Measurements from ENCODE around the gene MPRIP.

Gene MPRIP

DNA sequence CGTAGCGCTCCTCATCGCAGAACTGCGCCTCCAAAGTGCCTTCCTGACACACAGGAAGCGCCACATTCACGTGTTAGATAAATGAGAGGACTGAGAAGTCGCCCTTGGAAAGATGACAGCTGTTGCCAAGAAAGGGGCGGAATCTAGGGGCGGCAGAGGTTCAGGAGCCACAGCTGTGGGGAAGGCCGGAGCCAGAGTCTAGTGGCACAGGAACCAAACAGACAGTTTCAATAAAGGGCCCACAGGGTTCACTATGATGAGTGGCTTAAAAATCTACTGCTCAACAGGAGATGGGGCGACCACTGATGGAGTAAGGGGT, 190.0 kb downstream of the MPRIP start:
- CTCF ChIA-PET, result interaction anchor here (0.8 to 1.1 kb wide), 2 partner anchors 25 to 38 kb away, joined by 3 read pairs; no protein-coding TSS in a partner anchor
- Histone ChIP-seq H3K4me3 (ENCODE audit: low read depth, low read length) (no peak overlapping the region), H3K4me1 (ENCODE audit: control insufficient read depth, insufficient read depth, low read length) (peaks cover 7% of the 10 kb centered on the region; the same call in 1 of the 2 replicates), H3K27ac (ENCODE audit: extremely low read depth, low read depth, low read length) (0 out of 2 replicates have a peak overlapping the region, but pooled peaks have one; percentile 30), H3K9me3 (ENCODE audit: control insufficient read depth, insufficient read depth, low read depth, low read length) (no peaks in the 10 kb centered on the region), H3K36me3 (ENCODE audit: control insufficient read depth in 2 of 2, insufficient read depth in 1 of 2, low read length in 2 of 2) (peaks cover 27 to 56% of the 10 kb centered on the region in 2 experiments)
- POLR2A ChIA-PET, result interaction anchor here (0.6 kb wide), 1 partner anchor 92 kb away, joined by 4 read pairs; no protein-coding TSS in a partner anchor
- TF ChIP-seq, protein P1, sequence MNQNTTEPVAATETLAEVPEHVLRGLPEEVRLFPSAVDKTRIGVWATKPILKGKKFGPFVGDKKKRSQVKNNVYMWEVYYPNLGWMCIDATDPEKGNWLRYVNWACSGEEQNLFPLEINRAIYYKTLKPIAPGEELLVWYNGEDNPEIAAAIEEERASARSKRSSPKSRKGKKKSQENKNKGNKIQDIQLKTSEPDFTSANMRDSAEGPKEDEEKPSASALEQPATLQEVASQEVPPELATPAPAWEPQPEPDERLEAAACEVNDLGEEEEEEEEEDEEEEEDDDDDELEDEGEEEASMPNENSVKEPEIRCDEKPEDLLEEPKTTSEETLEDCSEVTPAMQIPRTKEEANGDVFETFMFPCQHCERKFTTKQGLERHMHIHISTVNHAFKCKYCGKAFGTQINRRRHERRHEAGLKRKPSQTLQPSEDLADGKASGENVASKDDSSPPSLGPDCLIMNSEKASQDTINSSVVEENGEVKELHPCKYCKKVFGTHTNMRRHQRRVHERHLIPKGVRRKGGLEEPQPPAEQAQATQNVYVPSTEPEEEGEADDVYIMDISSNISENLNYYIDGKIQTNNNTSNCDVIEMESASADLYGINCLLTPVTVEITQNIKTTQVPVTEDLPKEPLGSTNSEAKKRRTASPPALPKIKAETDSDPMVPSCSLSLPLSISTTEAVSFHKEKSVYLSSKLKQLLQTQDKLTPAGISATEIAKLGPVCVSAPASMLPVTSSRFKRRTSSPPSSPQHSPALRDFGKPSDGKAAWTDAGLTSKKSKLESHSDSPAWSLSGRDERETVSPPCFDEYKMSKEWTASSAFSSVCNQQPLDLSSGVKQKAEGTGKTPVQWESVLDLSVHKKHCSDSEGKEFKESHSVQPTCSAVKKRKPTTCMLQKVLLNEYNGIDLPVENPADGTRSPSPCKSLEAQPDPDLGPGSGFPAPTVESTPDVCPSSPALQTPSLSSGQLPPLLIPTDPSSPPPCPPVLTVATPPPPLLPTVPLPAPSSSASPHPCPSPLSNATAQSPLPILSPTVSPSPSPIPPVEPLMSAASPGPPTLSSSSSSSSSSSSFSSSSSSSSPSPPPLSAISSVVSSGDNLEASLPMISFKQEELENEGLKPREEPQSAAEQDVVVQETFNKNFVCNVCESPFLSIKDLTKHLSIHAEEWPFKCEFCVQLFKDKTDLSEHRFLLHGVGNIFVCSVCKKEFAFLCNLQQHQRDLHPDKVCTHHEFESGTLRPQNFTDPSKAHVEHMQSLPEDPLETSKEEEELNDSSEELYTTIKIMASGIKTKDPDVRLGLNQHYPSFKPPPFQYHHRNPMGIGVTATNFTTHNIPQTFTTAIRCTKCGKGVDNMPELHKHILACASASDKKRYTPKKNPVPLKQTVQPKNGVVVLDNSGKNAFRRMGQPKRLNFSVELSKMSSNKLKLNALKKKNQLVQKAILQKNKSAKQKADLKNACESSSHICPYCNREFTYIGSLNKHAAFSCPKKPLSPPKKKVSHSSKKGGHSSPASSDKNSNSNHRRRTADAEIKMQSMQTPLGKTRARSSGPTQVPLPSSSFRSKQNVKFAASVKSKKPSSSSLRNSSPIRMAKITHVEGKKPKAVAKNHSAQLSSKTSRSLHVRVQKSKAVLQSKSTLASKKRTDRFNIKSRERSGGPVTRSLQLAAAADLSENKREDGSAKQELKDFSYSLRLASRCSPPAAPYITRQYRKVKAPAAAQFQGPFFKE (tag by site-specific recombination; IDR thresholded peaks at IDR 0.05; ENCODE audit: borderline replicate concordance), result no peak
- TF ChIP-seq, protein P2, sequence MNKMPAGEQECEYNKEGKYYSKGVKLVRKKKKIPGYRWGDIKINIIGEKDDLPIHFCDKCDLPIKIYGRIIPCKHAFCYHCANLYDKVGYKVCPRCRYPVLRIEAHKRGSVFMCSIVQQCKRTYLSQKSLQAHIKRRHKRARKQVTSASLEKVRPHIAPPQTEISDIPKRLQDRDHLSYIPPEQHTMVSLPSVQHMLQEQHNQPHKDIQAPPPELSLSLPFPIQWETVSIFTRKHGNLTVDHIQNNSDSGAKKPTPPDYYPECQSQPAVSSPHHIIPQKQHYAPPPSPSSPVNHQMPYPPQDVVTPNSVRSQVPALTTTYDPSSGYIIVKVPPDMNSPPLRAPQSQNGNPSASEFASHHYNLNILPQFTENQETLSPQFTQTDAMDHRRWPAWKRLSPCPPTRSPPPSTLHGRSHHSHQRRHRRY (tag by site-specific recombination; IDR thresholded peaks at IDR 0.05), result no peak
- TF ChIP-seq GLIS2 (tag by site-specific recombination; IDR thresholded peaks at IDR 0.05), result no peak
- TF ChIP-seq ZNF174 (tag by site-specific recombination; IDR thresholded peaks at IDR 0.05), result no peak
- no peak for TF ChIP-seq ZNF560 (tag by site-specific recombination; IDR thresholded peaks at IDR 0.05; ENCODE audit: borderline replicate concordance)
- no peak for TF ChIP-seq ZIC2 (tag by site-specific recombination; IDR thresholded peaks at IDR 0.05)
- TF ChIP-seq, protein P3, sequence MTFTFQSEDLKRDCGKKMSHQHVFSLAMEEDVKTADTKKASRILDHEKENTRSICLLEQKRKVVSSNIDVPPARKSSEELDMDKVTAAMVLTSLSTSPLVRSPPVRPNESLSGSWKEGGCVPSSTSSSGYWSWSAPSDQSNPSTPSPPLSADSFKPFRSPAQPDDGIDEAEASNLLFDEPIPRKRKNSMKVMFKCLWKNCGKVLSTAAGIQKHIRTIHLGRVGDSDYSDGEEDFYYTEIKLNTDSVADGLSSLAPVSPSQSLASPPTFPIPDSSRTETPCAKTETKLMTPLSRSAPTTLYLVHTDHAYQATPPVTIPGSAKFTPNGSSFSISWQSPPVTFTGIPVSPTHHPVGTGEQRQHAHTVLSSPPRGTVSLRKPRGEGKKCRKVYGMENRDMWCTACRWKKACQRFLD (tag by site-specific recombination; IDR thresholded peaks at IDR 0.05), result no peak
- TF ChIP-seq, protein P4, sequence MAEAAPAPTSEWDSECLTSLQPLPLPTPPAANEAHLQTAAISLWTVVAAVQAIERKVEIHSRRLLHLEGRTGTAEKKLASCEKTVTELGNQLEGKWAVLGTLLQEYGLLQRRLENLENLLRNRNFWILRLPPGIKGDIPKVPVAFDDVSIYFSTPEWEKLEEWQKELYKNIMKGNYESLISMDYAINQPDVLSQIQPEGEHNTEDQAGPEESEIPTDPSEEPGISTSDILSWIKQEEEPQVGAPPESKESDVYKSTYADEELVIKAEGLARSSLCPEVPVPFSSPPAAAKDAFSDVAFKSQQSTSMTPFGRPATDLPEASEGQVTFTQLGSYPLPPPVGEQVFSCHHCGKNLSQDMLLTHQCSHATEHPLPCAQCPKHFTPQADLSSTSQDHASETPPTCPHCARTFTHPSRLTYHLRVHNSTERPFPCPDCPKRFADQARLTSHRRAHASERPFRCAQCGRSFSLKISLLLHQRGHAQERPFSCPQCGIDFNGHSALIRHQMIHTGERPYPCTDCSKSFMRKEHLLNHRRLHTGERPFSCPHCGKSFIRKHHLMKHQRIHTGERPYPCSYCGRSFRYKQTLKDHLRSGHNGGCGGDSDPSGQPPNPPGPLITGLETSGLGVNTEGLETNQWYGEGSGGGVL (tag by site-specific recombination; IDR thresholded peaks at IDR 0.05), result no peak
- no peak for TF ChIP-seq ZNF404 (tag by site-specific recombination; IDR thresholded peaks at IDR 0.05)
- no peak for TF ChIP-seq ZNF155 (tag by site-specific recombination; IDR thresholded peaks at IDR 0.05)
- no peak for TF ChIP-seq ZBTB48 (tag by site-specific recombination; IDR thresholded peaks at IDR 0.05)
- TF ChIP-seq YY2 (tag by site-specific recombination; IDR thresholded peaks at IDR 0.05), result no peak
- TF ChIP-seq, protein P5, sequence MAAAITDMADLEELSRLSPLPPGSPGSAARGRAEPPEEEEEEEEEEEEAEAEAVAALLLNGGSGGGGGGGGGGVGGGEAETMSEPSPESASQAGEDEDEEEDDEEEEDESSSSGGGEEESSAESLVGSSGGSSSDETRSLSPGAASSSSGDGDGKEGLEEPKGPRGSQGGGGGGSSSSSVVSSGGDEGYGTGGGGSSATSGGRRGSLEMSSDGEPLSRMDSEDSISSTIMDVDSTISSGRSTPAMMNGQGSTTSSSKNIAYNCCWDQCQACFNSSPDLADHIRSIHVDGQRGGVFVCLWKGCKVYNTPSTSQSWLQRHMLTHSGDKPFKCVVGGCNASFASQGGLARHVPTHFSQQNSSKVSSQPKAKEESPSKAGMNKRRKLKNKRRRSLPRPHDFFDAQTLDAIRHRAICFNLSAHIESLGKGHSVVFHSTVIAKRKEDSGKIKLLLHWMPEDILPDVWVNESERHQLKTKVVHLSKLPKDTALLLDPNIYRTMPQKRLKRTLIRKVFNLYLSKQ (tag by site-specific recombination; IDR thresholded peaks at IDR 0.05; ENCODE audit: borderline replicate concordance), result no peak
